Measurements from ENCODE around the gene KBTBD12.
"Not testable (repeated sequence)": the region's sequence is repeated elsewhere in the genome, so short reads cannot be mapped to it uniquely, and the experiment has no call there.

Gene KBTBD12

GRCh38 chr3:127905556-127905955, 9.5 kb upstream of the KBTBD12 start:
- no peaks in the 10 kb centered on the region for H3K9me3 ChIP-seq (ENCODE audit: control insufficient read depth in 1 of 2, low read length in 2 of 2)
- H3K27me3 ChIP-seq (ENCODE audit: low read depth, low read length) = no peaks in the 10 kb centered on the region
- no peak overlapping the region for H3K4me3 ChIP-seq (ENCODE audit: low read depth in 1 of 2, low read length in 2 of 2)
- H3K36me3 ChIP-seq (ENCODE audit: control insufficient read depth in 1 of 2, insufficient read depth in 2 of 2, low read length in 2 of 2) = no peaks in the 10 kb centered on the region
- no peak overlapping the region for H3K27ac ChIP-seq (ENCODE audit: low read length)
- H3K4me1 ChIP-seq (ENCODE audit: control insufficient read depth in 1 of 2, insufficient read depth in 2 of 2, low read length in 2 of 2) = no peaks in the 10 kb centered on the region

GRCh38 chr3:127906653-127907052, 8.4 kb upstream of the KBTBD12 start:
- H3K27me3 ChIP-seq (ENCODE audit: low read depth, low read length); H3K36me3 ChIP-seq (ENCODE audit: control insufficient read depth in 1 of 2, insufficient read depth in 2 of 2, low read length in 2 of 2); H3K27ac ChIP-seq (ENCODE audit: low read length); H3K4me3 ChIP-seq (ENCODE audit: low read depth in 1 of 2, low read length in 2 of 2); H3K9me3 ChIP-seq (ENCODE audit: control insufficient read depth in 1 of 2, low read length in 2 of 2); H3K4me1 ChIP-seq (ENCODE audit: control insufficient read depth in 1 of 2, insufficient read depth in 2 of 2, low read length in 2 of 2): not testable (repeated sequence)

- no peak overlapping the region for H3K27ac ChIP-seq (ENCODE audit: low read length)
- peaks cover 9 to 14% of the 10 kb centered on the region in 2 donors for H3K4me1 ChIP-seq (ENCODE audit: control insufficient read depth in 1 of 2, insufficient read depth in 2 of 2, low read length in 2 of 2)
- H3K4me3 ChIP-seq (ENCODE audit: low read depth in 1 of 2, low read length in 2 of 2) = no peak overlapping the region
- no peaks in the 10 kb centered on the region for H3K36me3 ChIP-seq (ENCODE audit: control insufficient read depth in 1 of 2, insufficient read depth in 2 of 2, low read length in 2 of 2)
- no peaks in the 10 kb centered on the region for H3K27me3 ChIP-seq (ENCODE audit: low read depth, low read length)
- no peaks in the 10 kb centered on the region for H3K9me3 ChIP-seq (ENCODE audit: control insufficient read depth in 1 of 2, low read length in 2 of 2)
These were observed 6.8 kb upstream of the KBTBD12 start for GRCh38 chr3:127908202-127908601.

GRCh38 chr3:127908951-127909350, 6.1 kb upstream of the KBTBD12 start:
- H3K27ac ChIP-seq (ENCODE audit: low read length) = no peak overlapping the region
- no peaks in the 10 kb centered on the region for H3K27me3 ChIP-seq (ENCODE audit: low read depth, low read length)
- H3K36me3 ChIP-seq (ENCODE audit: control insufficient read depth in 1 of 2, insufficient read depth in 2 of 2, low read length in 2 of 2) = no peaks in the 10 kb centered on the region
- peaks cover 9 to 14% of the 10 kb centered on the region in 2 donors for H3K4me1 ChIP-seq (ENCODE audit: control insufficient read depth in 1 of 2, insufficient read depth in 2 of 2, low read length in 2 of 2)
- no peaks in the 10 kb centered on the region for H3K9me3 ChIP-seq (ENCODE audit: control insufficient read depth in 1 of 2, low read length in 2 of 2)
- H3K4me3 ChIP-seq (ENCODE audit: low read depth in 1 of 2, low read length in 2 of 2) = no peak overlapping the region

GRCh38 chr3:127909646-127910045, 5.4 kb upstream of the KBTBD12 start:
- no peak overlapping the region for H3K27ac ChIP-seq (ENCODE audit: low read length)

GRCh38 chr3:127911421-127911931, 3.6 kb upstream of the KBTBD12 start:
- H3K4me1 ChIP-seq (ENCODE audit: control insufficient read depth in 1 of 2, insufficient read depth in 2 of 2, low read length in 2 of 2) = peaks cover 9 to 14% of the 10 kb centered on the region in 2 donors
- H3K27ac ChIP-seq (ENCODE audit: low read length) = peak overlapping the region; percentile 29
- no peak overlapping the region for H3K4me3 ChIP-seq (ENCODE audit: low read depth in 1 of 2, low read length in 2 of 2)

More at GRCh38 chr3:127909646-127910045, 5.4 kb upstream of the KBTBD12 start:
- no peaks in the 10 kb centered on the region for H3K9me3 ChIP-seq (ENCODE audit: control insufficient read depth in 1 of 2, low read length in 2 of 2)
- H3K27me3 ChIP-seq (ENCODE audit: low read depth, low read length) = no peaks in the 10 kb centered on the region
- no peaks in the 10 kb centered on the region for H3K36me3 ChIP-seq (ENCODE audit: control insufficient read depth in 1 of 2, insufficient read depth in 2 of 2, low read length in 2 of 2)
- H3K4me1 ChIP-seq (ENCODE audit: control insufficient read depth in 1 of 2, insufficient read depth in 2 of 2, low read length in 2 of 2) = peaks cover 9 to 14% of the 10 kb centered on the region in 2 donors
- no peak overlapping the region for H3K4me3 ChIP-seq (ENCODE audit: low read depth in 1 of 2, low read length in 2 of 2)

GRCh38 chr3:127913841-127914240, 1.2 kb upstream of the KBTBD12 start:
- H3K4me1 ChIP-seq (ENCODE audit: control insufficient read depth in 1 of 2, insufficient read depth in 2 of 2, low read length in 2 of 2) = peaks cover 9 to 14% of the 10 kb centered on the region in 2 donors
- not testable (repeated sequence) for H3K27me3 ChIP-seq (ENCODE audit: low read depth, low read length); H3K9me3 ChIP-seq (ENCODE audit: control insufficient read depth in 1 of 2, low read length in 2 of 2); H3K4me3 ChIP-seq (ENCODE audit: low read depth in 1 of 2, low read length in 2 of 2); H3K27ac ChIP-seq (ENCODE audit: low read length); H3K36me3 ChIP-seq (ENCODE audit: control insufficient read depth in 1 of 2, insufficient read depth in 2 of 2, low read length in 2 of 2)

More at GRCh38 chr3:127911421-127911931, 3.6 kb upstream of the KBTBD12 start:
- Histone ChIP-seq H3K36me3 (ENCODE audit: control insufficient read depth in 1 of 2, insufficient read depth in 2 of 2, low read length in 2 of 2) (no peaks in the 10 kb centered on the region), H3K9me3 (ENCODE audit: control insufficient read depth in 1 of 2, low read length in 2 of 2) (no peaks in the 10 kb centered on the region), H3K27me3 (ENCODE audit: low read depth, low read length) (no peaks in the 10 kb centered on the region)

GRCh38 chr3:127914584-127914983, 448 bp upstream of the KBTBD12 start:
- H3K9me3 ChIP-seq (ENCODE audit: control insufficient read depth in 1 of 2, low read length in 2 of 2) = no peaks in the 10 kb centered on the region
- peaks cover 9 to 14% of the 10 kb centered on the region in 2 donors for H3K4me1 ChIP-seq (ENCODE audit: control insufficient read depth in 1 of 2, insufficient read depth in 2 of 2, low read length in 2 of 2)
- H3K36me3 ChIP-seq (ENCODE audit: control insufficient read depth in 1 of 2, insufficient read depth in 2 of 2, low read length in 2 of 2) = no peaks in the 10 kb centered on the region
- H3K27me3 ChIP-seq (ENCODE audit: low read depth, low read length) = no peaks in the 10 kb centered on the region
- peak overlapping the region; percentile 60 to 63 for H3K4me3 ChIP-seq (ENCODE audit: low read depth in 1 of 2, low read length in 2 of 2)
- peak overlapping the region; percentile 19 for H3K27ac ChIP-seq (ENCODE audit: low read length)

GRCh38 chr3:127915937-127916493, 983 bp downstream of the KBTBD12 start:
- Histone ChIP-seq H3K27ac (ENCODE audit: low read length) (peak overlapping the region; percentile 49), H3K4me1 (ENCODE audit: control insufficient read depth in 1 of 2, insufficient read depth in 2 of 2, low read length in 2 of 2) (peaks cover 9 to 11% of the 10 kb centered on the region in 2 donors), H3K36me3 (ENCODE audit: control insufficient read depth in 1 of 2, insufficient read depth in 2 of 2, low read length in 2 of 2) (no peaks in the 10 kb centered on the region), H3K27me3 (ENCODE audit: low read depth, low read length) (no peaks in the 10 kb centered on the region), H3K9me3 (ENCODE audit: control insufficient read depth in 1 of 2, low read length in 2 of 2) (no peaks in the 10 kb centered on the region), H3K4me3 (ENCODE audit: low read depth in 1 of 2, low read length in 2 of 2) (peak overlapping the region; percentile 31 to 63)

- Histone ChIP-seq H3K4me3 (ENCODE audit: low read depth in 1 of 2, low read length in 2 of 2) (no peak overlapping the region), H3K9me3 (ENCODE audit: control insufficient read depth in 1 of 2, low read length in 2 of 2) (no peaks in the 10 kb centered on the region), H3K27ac (ENCODE audit: low read length) (no peak overlapping the region), H3K27me3 (ENCODE audit: low read depth, low read length) (no peaks in the 10 kb centered on the region), H3K36me3 (ENCODE audit: control insufficient read depth in 1 of 2, insufficient read depth in 2 of 2, low read length in 2 of 2) (no peaks in the 10 kb centered on the region), H3K4me1 (ENCODE audit: control insufficient read depth in 1 of 2, insufficient read depth in 2 of 2, low read length in 2 of 2) (no peaks in the 10 kb centered on the region)
These were observed 5.7 kb downstream of the KBTBD12 start for GRCh38 chr3:127920738-127921137.

- Histone ChIP-seq H3K27ac (ENCODE audit: low read length) (no peak overlapping the region), H3K27me3 (ENCODE audit: low read depth, low read length) (no peaks in the 10 kb centered on the region)
These were observed 8.6 kb downstream of the KBTBD12 start for GRCh38 chr3:127923611-127924010.

GRCh38 chr3:127925384-127925783, 10.4 kb downstream of the KBTBD12 start:
- Histone ChIP-seq H3K27me3 (ENCODE audit: low read depth, low read length) (no peaks in the 10 kb centered on the region), H3K27ac (ENCODE audit: low read length) (no peak overlapping the region), H3K4me3 (ENCODE audit: low read depth in 1 of 2, low read length in 2 of 2) (no peak overlapping the region), H3K36me3 (ENCODE audit: control insufficient read depth in 1 of 2, insufficient read depth in 2 of 2, low read length in 2 of 2) (no peaks in the 10 kb centered on the region), H3K4me1 (ENCODE audit: control insufficient read depth in 1 of 2, insufficient read depth in 2 of 2, low read length in 2 of 2) (no peaks in the 10 kb centered on the region), H3K9me3 (ENCODE audit: control insufficient read depth in 1 of 2, low read length in 2 of 2) (no peaks in the 10 kb centered on the region)

More at GRCh38 chr3:127923611-127924010, 8.6 kb downstream of the KBTBD12 start:
- H3K9me3 ChIP-seq (ENCODE audit: control insufficient read depth in 1 of 2, low read length in 2 of 2) = no peaks in the 10 kb centered on the region
- H3K36me3 ChIP-seq (ENCODE audit: control insufficient read depth in 1 of 2, insufficient read depth in 2 of 2, low read length in 2 of 2) = no peaks in the 10 kb centered on the region
- no peaks in the 10 kb centered on the region for H3K4me1 ChIP-seq (ENCODE audit: control insufficient read depth in 1 of 2, insufficient read depth in 2 of 2, low read length in 2 of 2)
- no peak overlapping the region for H3K4me3 ChIP-seq (ENCODE audit: low read depth in 1 of 2, low read length in 2 of 2)
